Astrocyte of the spinal cord (primary cell): ENCODE measurements around the gene SPARCL1.
A peak's percentile ranks its signal among the peaks of the same experiment; 100 is the strongest.

Experiments
- DNase-seq: peaks from one replicate; pipeline ENCODE4 v3.0.0; 2011; ENCODE audit warnings: low read depth, low spot score
- H3K4me3 ChIP-seq: 2 replicates; pipeline ENCODE4 v1.5.1; 2011; ENCODE audit warnings: low read depth, mild to moderate bottlenecking, low read length, moderate library complexity
- in situ Hi-C: cut with HindIII; loops from 2 replicates; pipeline ENCODE4 v1.10.0; 2017; ENCODE audit warnings: low sequenced_read_pairs
- TF ChIP-seq, protein P1 (sequence below): IDR thresholded peaks from 2 replicates; pipeline ENCODE4 v1.5.1; 2012; ENCODE audit warnings: low read depth, mild to moderate bottlenecking, low read length, inconsistent platforms

The SPARCL1 gene

DNA sequence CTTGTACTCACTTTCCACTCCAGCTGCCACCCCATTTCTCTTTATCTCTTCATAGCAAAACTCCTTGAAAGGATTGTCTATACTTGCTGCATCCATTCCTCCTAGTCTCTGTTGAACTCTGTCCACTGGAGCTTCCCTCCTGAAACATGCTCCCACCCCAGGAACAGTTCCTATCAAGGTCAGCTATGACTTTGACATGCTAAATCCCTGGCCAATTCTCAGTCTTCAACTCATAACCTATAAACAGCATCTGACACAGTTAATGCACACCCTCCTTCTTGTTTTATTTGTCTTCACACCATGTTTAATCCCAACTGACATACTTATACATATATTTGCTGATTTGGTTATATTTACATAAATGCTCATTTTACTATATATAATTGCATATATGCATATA is 47.8 kb downstream of the SPARCL1 start:
- TF ChIP-seq, protein P1, sequence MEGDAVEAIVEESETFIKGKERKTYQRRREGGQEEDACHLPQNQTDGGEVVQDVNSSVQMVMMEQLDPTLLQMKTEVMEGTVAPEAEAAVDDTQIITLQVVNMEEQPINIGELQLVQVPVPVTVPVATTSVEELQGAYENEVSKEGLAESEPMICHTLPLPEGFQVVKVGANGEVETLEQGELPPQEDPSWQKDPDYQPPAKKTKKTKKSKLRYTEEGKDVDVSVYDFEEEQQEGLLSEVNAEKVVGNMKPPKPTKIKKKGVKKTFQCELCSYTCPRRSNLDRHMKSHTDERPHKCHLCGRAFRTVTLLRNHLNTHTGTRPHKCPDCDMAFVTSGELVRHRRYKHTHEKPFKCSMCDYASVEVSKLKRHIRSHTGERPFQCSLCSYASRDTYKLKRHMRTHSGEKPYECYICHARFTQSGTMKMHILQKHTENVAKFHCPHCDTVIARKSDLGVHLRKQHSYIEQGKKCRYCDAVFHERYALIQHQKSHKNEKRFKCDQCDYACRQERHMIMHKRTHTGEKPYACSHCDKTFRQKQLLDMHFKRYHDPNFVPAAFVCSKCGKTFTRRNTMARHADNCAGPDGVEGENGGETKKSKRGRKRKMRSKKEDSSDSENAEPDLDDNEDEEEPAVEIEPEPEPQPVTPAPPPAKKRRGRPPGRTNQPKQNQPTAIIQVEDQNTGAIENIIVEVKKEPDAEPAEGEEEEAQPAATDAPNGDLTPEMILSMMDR = no peak
- DNase-seq = no peak
- no peak overlapping the region for H3K4me3 ChIP-seq
- in situ Hi-C loops = no loop called here

DNA sequence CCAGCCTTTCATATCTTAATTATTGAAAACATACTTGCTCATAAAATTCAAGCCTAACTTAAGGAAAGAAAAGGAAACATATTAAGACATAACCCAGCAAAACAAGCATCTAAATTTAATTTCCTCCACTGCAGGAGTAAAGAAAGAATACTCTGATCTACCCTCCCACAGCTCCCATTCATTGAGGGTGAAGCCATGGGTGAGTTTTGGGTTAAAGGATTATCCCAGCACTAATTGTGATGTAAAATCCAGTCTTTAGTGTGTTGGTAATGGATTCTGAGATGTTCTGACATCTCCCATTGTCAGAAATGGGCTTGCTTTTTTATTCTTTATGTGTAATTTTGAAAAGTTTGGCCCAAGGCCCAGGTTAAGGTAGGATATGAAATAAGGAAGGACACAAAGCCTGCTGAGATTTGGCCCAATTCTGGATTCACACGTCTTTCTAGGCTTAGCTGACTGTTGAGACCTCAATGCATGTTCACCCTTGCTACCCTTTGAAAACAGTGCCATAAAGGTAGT is 50.4 kb downstream of the SPARCL1 start:
- no peak for DNase-seq
- in situ Hi-C loops = no loop called here
- TF ChIP-seq, protein P1 = no peak
- H3K4me3 ChIP-seq = no peak overlapping the region

DNA sequence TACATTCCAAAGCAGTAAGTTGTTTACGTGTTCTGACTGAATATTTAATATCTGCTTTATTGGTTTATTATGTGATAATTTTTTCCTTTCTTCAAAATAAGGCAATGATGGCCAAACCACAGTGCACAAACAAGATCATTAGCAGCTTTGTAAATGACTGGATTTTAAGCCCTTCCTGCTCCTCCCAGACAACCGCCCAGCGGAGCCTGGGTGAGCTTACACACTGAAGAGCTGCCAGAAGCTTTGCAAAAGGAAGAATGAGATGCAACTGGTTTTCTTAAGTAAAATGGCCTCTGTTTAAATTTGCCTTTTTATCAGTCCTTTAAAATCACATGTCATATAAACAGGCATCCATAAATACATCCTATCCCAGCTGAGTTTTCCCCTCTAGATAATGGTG is 52.2 kb downstream of the SPARCL1 start:
- TF ChIP-seq, protein P1 = no peak
- in situ Hi-C loops = no loop called here
- no peak overlapping the region for H3K4me3 ChIP-seq
- DNase-seq = no peak

DNA sequence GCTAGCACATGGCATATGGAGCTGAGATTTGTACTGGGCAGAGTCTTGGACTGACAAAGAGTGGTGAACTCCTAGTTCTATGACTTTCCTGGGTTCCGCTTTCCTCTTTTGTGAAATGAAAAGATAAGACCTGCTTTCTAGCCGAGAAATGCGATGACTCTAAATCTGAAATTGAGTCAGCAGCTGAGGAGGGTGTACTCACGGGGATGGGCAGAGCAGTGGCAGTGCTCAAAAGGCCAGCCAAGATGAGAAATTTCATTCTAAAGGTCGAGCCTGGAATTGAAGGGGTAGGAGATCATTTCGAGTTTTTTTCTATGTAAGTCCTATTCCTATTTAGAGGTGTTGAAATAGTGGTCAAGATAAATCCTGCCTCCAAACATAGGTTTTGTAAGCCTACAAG is 59.8 kb downstream of the SPARCL1 start:
- in situ Hi-C loops = no loop called here
- TF ChIP-seq, protein P1 = no peak
- no peak overlapping the region for H3K4me3 ChIP-seq
- no peak for DNase-seq

DNA sequence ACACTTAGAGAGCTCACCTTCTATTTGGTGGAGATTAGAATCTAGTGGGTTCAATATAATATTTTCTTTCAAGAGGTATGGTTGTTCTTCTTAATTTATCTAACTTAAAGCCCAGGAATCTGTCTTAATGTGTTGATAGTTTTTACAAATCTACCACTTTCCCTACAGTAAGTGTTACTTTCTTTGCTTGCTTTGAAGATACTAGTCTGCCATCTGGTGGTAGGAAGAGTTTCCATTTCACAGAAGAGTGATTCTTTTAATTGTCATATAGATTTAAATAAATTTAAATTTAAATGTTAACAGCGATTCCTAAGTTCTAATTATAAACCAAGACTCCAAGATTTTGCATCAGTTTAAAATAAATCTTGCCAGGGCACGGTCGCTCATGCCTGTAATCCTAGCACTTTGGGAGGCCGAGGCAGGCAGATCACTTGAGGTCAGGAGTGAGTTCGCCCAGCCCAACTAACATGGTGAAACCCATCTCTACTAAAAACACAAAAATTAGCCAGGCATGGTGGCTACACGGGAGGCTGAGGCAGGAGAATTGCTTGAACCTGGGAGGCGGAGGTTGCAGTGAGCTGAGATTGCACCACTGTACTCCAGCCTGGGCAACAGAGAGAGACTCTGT is 63.3 kb downstream of the SPARCL1 start:
- DNase-seq = peak; percentile 64
- TF ChIP-seq, protein P1 = peak; percentile 57
- in situ Hi-C loops = no loop called here
- no peak overlapping the region for H3K4me3 ChIP-seq

DNA sequence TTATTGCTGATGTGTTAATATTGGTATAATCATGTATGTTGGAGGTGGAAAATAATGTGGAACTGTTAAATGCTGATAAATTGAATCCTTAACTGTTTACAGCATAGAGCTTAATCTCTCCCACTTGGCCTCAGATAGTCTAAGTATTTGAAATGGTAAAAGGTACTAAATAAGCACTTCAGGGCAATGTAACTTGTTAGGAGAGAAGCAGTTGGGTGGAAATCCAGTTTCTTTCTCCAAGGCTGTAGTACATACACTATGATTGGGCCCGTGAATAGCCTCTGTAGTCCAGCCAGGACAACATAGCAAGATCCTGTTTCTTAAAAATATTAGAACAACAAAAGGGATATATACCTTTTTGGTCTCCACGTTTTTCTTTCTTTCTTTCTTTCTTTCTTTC is 67.1 kb downstream of the SPARCL1 start:
- TF ChIP-seq, protein P1 = no peak

More for the DNA sequence above, 67.1 kb downstream of the SPARCL1 start:
- no peak overlapping the region for H3K4me3 ChIP-seq
- in situ Hi-C loops = no loop called here
- DNase-seq = no peak
